ENCODE results near the gene PACS2.
"Not testable (repeated sequence)": the region's sequence is repeated elsewhere in the genome, so short reads cannot be mapped to it uniquely, and the experiment has no call there.

The PACS2 gene

DNA sequence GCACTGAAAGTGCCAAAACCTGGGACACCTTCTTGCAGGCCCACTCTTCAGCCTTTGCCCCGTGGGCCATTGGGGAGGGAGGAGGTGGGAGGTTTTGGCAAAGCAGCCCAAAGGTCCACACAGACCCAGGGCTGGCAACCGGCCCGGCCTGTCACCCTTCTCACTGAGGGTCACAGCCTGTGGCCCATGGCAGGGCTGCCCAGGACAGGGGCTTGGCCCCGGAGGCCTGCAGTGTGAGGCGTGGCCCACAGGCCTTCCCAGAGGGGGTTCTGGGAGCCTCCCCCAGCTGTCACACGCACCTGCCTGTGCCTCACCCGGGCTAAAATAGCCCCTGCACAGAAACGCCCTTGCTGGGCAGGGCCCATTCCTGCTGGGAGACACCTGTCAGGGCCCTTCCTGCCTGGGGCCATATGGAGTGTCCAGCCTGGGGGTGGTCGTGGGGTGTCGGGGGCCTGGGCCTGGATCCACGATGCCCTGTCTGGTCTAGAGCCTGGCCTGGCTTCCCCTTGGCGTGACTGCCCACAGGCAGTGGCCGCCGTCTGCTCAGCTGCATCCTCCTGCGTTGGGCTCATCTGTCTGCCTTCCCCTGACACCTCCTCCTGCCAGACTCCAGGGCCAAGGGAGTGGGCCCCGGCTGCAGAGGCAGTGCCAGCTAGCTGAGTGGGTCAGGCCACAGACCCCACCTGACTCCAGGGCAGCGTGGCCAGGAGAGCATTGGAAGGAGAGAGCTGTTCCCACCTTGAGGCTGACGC is 19.2 kb downstream of the PACS2 start:
- DNase-seq, result no peak

DNA sequence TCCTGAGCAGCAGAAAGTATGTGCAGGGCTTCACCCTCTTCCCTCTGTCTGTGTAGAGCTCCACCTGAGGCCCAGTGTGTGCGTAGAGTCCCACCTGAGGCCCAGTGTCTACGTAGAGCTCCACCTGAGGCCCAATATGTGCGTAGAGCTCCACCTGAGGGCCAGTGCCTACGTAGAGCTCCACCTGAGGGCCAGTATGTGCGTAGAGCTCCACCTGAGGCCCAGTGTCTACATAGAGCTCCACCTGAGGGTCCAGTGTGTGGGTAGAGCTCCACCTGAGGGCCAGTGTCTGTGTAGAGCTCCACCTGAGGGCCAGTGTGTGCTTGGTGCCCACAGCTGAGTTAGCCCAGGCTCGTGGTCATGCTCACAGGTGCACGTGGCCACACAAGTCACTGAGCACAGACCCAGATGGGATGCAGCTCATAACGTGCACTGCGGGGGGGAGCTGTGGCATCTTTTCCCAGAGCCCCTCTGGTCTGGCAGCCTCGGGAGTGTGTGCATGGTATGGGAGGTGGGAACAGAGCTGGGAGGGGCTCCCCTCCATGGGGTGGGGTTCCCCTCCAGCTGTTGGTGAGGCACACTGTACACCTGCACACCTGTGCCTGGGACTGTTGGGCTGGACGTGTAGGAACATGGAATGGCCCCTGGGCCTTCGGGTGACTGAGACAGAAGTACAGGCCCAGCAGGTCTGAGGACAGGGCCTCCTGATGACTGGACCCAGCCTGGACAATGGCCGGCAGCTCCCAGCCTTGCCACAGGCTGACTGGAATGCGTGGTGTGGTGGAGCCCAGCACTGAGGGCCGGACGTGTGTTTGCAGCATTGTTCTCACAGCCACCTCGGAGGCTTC is 20.1 kb downstream of the PACS2 start:
- DNase-seq, result no peak

- not testable (repeated sequence) for DNase-seq
Observed at GRCh38 chr14:105335231-105335542, 20.6 kb downstream of the PACS2 start.

DNA sequence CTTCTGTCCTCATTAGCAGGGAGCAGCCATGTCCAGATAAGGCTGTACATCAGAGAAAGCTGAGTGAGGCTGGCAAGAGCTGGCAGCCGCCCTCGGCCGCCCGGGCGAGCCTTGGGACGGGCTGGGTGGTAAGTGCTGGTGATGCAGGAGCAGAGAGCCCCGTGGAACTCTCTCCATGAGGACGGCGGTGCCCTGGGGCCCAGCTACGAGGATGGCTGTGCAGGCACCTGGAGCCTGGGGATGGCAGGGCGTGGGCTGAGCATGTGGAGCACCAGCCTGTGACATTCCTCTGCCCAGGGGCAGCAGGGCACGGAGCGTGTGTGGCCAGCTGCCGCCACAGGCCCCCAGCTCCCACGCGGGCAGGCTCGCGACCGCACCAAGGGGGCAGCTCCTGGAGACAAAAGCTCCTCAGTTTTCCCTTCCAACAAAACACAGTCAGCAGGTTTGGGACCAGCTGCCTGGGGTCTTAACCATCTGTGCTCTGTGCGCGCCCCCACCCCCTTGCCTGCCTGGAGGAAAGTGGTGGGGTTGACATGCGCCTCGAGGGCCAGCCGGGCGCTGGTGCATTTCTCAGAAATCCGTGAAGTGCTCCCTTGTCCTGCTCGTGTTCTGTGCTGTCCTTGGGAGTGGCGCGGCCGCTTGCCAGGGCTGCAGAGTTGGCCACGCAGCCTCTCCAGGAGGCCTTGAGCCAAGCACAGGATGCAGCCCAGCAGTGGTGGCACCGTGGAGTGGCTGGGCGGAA is 21.4 kb downstream of the PACS2 start:
- DNase-seq, result no peak

DNA sequence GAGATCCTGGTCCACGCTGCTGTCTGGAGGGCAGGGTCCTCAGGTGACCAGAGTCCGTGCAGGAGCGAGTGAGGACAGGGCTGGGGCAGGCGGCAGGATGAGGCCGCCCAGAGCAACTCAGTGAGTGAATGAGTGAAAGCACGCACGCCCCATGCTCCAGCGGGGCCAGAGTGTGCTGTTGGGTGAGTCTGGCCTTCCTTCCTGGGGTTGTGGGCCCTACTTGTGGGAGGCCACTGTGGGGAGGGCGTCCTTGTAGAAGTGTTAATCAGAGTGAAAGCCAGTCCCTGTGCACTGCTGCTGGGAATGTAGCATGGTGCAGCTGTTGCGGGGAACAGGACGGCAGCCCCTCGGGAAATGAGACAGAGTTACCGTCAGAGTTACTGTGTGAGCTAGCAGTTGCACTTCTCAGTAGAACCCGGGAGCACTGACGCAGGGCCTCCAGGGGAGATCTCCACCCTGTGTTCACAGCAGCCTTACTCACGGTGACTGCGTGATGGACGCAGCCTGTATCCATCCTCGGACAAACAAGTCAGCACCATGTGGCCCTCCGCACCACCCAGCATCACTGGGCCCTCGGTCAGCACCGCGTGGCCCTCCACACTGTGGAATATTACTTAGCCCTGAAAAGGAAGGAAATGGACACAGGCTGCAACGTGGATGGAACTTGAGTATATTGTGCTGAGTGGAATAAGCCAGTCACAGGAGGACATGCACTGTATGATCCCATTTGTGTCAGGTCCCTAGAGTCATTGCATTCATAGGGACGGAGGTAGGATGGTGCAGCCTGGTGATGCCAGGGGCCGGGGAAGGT is 22.1 kb downstream of the PACS2 start:
- no peak for DNase-seq

GRCh38 chr14:105337433-105337832 is 22.9 kb downstream of the PACS2 start:
- DNase-seq, result no peak

- no peak for DNase-seq
Observed at GRCh38 chr14:105337966-105338741, 23.6 kb downstream of the PACS2 start.

DNA sequence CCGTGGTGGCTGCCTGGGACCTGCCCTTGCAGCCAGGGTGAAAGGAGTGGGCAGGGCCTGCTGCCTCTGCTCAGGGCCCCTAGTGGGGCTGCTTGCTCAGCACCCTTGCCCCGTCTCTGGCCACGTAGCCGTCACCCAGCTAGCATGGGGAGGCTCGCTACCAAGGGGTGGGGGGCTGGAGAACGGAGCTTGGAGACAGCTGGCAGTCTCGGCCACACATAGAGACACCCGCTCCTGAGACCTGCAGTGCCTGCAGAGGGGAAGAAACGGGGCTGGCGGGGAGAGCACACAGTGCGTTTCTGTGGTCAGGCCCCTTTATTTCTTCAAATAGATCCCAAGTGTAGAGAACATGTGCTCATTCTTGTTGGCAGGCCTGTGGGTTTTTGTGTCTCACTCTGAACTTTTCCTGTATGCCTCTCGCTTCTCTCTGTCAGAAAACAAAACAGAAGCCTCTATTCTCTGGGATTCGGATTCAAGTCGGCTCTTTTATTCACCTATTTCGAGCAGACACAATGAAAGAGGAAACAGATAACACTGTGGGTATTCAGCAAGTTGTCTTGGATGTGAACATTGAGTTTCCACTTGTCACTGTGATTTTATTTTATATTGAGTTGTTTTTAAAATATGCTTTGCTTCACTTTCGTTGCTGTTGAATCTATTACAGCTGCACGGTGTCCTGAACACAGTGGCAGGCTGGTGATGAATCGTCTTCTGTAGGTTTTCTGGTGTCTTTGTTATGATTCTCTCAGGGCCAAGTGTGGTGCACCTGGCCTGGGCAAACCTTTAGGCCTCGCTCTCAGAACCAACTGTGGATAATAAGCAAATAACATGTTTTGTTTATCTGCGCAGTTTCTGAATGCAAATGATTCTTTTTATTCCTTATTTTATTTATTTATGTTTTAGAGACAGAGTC is 26.5 kb downstream of the PACS2 start:
- DNase-seq, result no peak

GRCh38 chr14:105343194-105343593 is 28.6 kb downstream of the PACS2 start:
- DNase-seq, result no peak

DNA sequence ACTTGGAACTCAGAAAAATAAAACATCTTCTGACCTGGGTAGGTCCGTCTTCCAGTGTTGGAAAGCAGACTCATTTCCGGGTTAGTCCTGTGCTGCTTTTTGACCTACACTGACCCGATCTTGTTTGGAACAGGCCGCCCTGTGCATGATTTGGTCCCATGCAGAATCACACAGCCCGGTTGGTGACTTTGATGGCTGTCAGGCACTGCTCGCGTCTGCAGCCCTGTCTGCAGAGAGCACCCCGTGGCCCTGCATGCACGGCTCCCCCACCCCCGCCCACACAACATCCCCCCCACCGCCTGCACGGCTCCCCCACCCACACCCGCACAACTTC is 31.6 kb downstream of the PACS2 start:
- DNase-seq, result no peak

GRCh38 chr14:105346876-105347586 is 32.5 kb downstream of the PACS2 start:
- DNase-seq, result no peak

DNA sequence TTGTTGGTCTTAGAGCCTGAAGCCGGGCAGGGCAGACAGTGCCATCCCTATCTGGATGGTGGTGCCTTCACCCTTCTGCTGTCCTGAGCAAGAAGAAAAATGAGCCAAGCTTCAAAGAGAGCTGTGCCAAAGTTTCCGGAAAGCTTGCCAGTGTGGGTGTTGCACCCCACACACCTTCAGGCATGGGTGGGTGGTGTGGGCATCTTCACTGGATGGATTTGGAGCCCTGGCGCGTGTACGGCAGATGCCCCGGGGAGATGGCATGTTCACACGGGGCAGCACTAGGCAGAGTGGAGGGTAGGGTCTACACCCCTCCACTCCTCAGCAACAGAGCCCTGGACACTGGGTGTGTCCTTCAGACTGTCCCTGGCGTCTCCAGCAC is 33.0 kb downstream of the PACS2 start:
- no peak for DNase-seq

DNA sequence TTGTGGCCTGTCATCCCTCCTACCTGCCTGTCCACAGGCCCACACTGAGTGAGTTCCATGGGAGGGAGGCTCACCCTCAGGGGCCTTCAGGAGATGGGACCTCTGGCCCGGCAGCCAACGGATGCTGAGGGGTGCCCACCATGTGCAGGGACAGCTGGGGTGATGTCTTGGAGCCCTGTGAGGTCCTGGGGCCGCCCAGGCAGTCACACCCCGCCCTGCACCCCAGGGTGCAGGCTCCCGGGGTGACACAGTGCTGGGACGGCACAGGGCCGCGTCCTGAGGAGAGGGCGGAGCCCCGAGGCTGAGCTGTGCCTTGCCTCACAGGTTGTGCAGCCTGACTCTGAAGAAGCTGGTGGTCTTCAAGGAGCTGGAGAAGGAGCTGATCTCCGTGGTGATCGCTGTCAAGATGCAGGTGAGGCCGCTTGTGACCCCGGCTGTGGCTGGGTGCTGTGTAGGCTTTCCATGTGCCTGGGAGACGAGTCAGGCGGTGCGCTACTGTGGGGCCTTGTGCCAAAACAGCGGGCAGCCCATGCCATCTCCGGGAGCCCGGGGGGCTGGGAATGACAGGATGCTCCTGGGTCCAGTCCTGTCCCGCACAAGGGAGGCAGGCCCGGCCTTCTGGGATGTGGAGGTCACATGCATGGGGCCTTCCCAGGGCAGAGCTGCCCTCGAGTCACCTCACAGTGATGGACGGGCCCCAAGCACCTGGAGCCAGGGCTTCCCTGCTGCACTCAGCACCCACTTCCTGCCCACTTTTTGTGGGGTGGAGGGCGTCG is 33.8 kb downstream of the PACS2 start:
- no peak for DNase-seq

- no peak for DNase-seq
Observed at GRCh38 chr14:105348945-105349699, 34.6 kb downstream of the PACS2 start.

GRCh38 chr14:105349992-105350391 is 35.4 kb downstream of the PACS2 start:
- no peak for DNase-seq

- no peak for DNase-seq
Observed at GRCh38 chr14:105350450-105351244, 36.1 kb downstream of the PACS2 start.

DNA sequence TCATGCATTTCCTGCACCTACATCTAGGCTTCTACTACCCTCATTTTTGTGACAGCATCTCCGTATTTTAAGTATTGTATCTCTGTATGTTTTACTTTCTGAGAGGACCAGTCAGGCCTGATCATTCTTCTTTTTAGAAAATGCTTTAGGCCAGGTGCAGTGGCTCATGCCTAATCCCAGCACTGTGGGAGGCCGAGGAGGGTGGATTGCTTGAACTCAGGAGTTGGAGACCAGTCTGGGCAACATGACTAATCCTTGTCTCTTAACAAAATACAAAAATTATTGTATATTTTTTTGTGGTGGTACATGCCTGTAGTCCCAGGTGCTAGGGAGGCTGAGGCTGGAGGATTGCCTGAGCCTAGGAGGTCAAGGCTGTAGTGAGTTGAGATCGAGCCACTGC is 36.9 kb downstream of the PACS2 start:
- DNase-seq, result no peak
